HEK293 (cell line): ENCODE measurements around the gene APOC3.

Source experiments
- CTCF ChIA-PET: fragments of 350-600 bp; formaldehyde crosslinking; extraction: SDS; loops from one replicate; lab custom pipeline; 2021; ENCODE audit warnings: antibody characterized with exemption; lab: Yijun Ruan, JAX
- POLR2A ChIA-PET: fragments of 300-600 bp; formaldehyde crosslinking; extraction: SDS; loops from one replicate; lab custom pipeline; 2020; ENCODE audit warnings: antibody characterized with exemption, inconsistent platforms; lab: Yijun Ruan, JAX
- H3K27ac ChIP-seq: fragments of 200-500 bp; sonication (Bioruptor generic); 2 replicates; pipeline ENCODE4 v1.5.1; 2014; ENCODE audit warnings: low read depth, low read length, control low read depth, inconsistent platforms; ENCODE audit errors: extremely low read depth
- H3K36me3 ChIP-seq, 2 experiments: fragments of 200-500 bp in 1 of 2; sonication (Bioruptor generic) in 1 of 2; 1 replicate in 1 of 2; 2 replicates in 1 of 2; pipeline ENCODE4 v1.5.1; 2014 to 2017; ENCODE audit warnings: inconsistent platforms in 2 of 2, low read length in 2 of 2; ENCODE audit not compliant: control insufficient read depth in 2 of 2, insufficient read depth in 1 of 2
- H3K4me1 ChIP-seq: fragments of 200-500 bp; sonication (Bioruptor generic); 2 replicates; pipeline ENCODE4 v1.5.1; 2014; ENCODE audit warnings: mild to moderate bottlenecking, low read length, inconsistent platforms; ENCODE audit not compliant: control insufficient read depth, insufficient read depth
- H3K4me3 ChIP-seq: 2 replicates; pipeline ENCODE4 v1.5.1; 2011; ENCODE audit warnings: low read depth, mild to moderate bottlenecking, control low read depth, low read length, moderate library complexity
- H3K9me3 ChIP-seq: fragments of 200-500 bp; sonication (Bioruptor generic); 2 replicates; pipeline ENCODE4 v1.5.1; 2014; ENCODE audit warnings: low read depth, low read length, inconsistent platforms; ENCODE audit not compliant: control insufficient read depth, insufficient read depth
- BCL11A ChIP-seq: fragments of 450-650 bp; formaldehyde crosslinking; IDR thresholded peaks from 2 replicates; pipeline ENCODE4 v1.5.1; 2016; ENCODE audit warnings: low read depth, missing biosample characterization, missing genetic modification characterization
- GLIS1 ChIP-seq: fragments of 450-650 bp; formaldehyde crosslinking; IDR thresholded peaks from 2 replicates; pipeline ENCODE4 v1.5.1; 2016; ENCODE audit warnings: missing biosample characterization, missing genetic modification characterization
- KLF1 ChIP-seq: fragments of 450-650 bp; formaldehyde crosslinking; IDR thresholded peaks from 2 replicates; pipeline ENCODE4 v1.5.1; 2016; ENCODE audit warnings: missing biosample characterization, missing genetic modification characterization
- KLF10 ChIP-seq: fragments of 450-650 bp; IDR thresholded peaks from 2 replicates; pipeline ENCODE4 v1.5.1; 2018; ENCODE audit warnings: missing biosample characterization, mild to moderate bottlenecking, missing genetic modification characterization
- KLF9 ChIP-seq: fragments of 450-650 bp; formaldehyde crosslinking; IDR thresholded peaks from 2 replicates; pipeline ENCODE4 v1.5.1; 2016; ENCODE audit warnings: missing biosample characterization, missing genetic modification characterization, low read depth
- SALL2 ChIP-seq: fragments of 450-650 bp; formaldehyde crosslinking; IDR thresholded peaks from 2 replicates; pipeline ENCODE4 v1.5.0; 2017; ENCODE audit warnings: missing biosample characterization, mild to moderate bottlenecking, missing genetic modification characterization, borderline replicate concordance
- SCRT2 ChIP-seq: fragments of 450-650 bp; formaldehyde crosslinking; IDR thresholded peaks from 2 replicates; pipeline ENCODE4 v1.5.1; 2016; ENCODE audit warnings: missing biosample characterization, missing genetic modification characterization
- SP3 ChIP-seq: fragments of 450-650 bp; formaldehyde crosslinking; IDR thresholded peaks from 2 replicates; pipeline ENCODE4 v1.5.1; 2016; ENCODE audit warnings: missing biosample characterization, missing genetic modification characterization
- WT1 ChIP-seq: fragments of 450-650 bp; formaldehyde crosslinking; IDR thresholded peaks from 2 replicates; pipeline ENCODE4 v1.5.1; 2016; ENCODE audit warnings: missing biosample characterization, missing genetic modification characterization
- ZNF174 ChIP-seq: fragments of 450-650 bp; formaldehyde crosslinking; IDR thresholded peaks from 2 replicates; pipeline ENCODE4 v1.5.0; 2017; ENCODE audit warnings: missing biosample characterization, mild to moderate bottlenecking, missing genetic modification characterization
- ZNF175 ChIP-seq: fragments of 450-650 bp; formaldehyde crosslinking; IDR thresholded peaks from 2 replicates; pipeline ENCODE4 v1.5.1; 2016; ENCODE audit warnings: missing biosample characterization, missing genetic modification characterization
- ZNF214 ChIP-seq: fragments of 450-650 bp; formaldehyde crosslinking; IDR thresholded peaks from 2 replicates; pipeline ENCODE4 v1.5.1; 2017; ENCODE audit warnings: missing biosample characterization, mild to moderate bottlenecking, missing genetic modification characterization, borderline replicate concordance
- ZNF37A ChIP-seq: fragments of 450-650 bp; IDR thresholded peaks from 2 replicates; pipeline ENCODE4 v1.5.1; 2018; ENCODE audit warnings: missing biosample characterization, missing genetic modification characterization
- ZNF514 ChIP-seq: fragments of 450-650 bp; formaldehyde crosslinking; IDR thresholded peaks from 2 replicates; pipeline ENCODE4 v1.5.1; 2016; ENCODE audit warnings: missing biosample characterization, missing genetic modification characterization
- ZNF530 ChIP-seq: fragments of 450-650 bp; formaldehyde crosslinking; IDR thresholded peaks from 2 replicates; pipeline ENCODE4 v1.5.1; 2016; ENCODE audit warnings: low read depth, missing biosample characterization, missing genetic modification characterization
- ZNF621 ChIP-seq: fragments of 450-650 bp; formaldehyde crosslinking; IDR thresholded peaks from 2 replicates; pipeline ENCODE4 v1.5.1; 2017; ENCODE audit warnings: missing biosample characterization, missing genetic modification characterization
- ZNF654 ChIP-seq: fragments of 450-650 bp; formaldehyde crosslinking; IDR thresholded peaks from 2 replicates; pipeline ENCODE4 v1.5.1; 2016; ENCODE audit warnings: low read depth, missing biosample characterization, missing genetic modification characterization
- ZNF791 ChIP-seq: fragments of 450-650 bp; formaldehyde crosslinking; IDR thresholded peaks from 2 replicates; pipeline ENCODE4 v1.5.1; 2016; ENCODE audit warnings: missing biosample characterization, missing genetic modification characterization
- ZNF837 ChIP-seq: fragments of 450-650 bp; formaldehyde crosslinking; IDR thresholded peaks from 2 replicates; pipeline ENCODE4 v1.5.1; 2016; ENCODE audit warnings: missing biosample characterization, missing genetic modification characterization
- ZSCAN23 ChIP-seq: fragments of 450-650 bp; formaldehyde crosslinking; IDR thresholded peaks from 2 replicates; pipeline ENCODE4 v1.5.1; 2016; ENCODE audit warnings: missing biosample characterization, missing genetic modification characterization
- TF ChIP-seq, protein P1 (sequence below): fragments of 450-650 bp; formaldehyde crosslinking; conservative IDR thresholded peaks from 2 replicates; pipeline ENCODE4 v1.5.1; 2016; ENCODE audit warnings: low read depth, missing biosample characterization, missing genetic modification characterization
- TF ChIP-seq, protein P2 (sequence below): fragments of 450-650 bp; formaldehyde crosslinking; IDR thresholded peaks from 2 replicates; pipeline ENCODE4 v1.5.1; 2016; ENCODE audit warnings: missing biosample characterization, missing genetic modification characterization
- TF ChIP-seq, protein P3 (sequence below): fragments of 450-650 bp; formaldehyde crosslinking; IDR thresholded peaks from 2 replicates; pipeline ENCODE4 v1.5.1; 2017; ENCODE audit warnings: missing biosample characterization, mild to moderate bottlenecking, missing genetic modification characterization, moderate library complexity
- TF ChIP-seq, protein P4 (sequence below): fragments of 450-650 bp; formaldehyde crosslinking; IDR thresholded peaks from 2 replicates; pipeline ENCODE4 v1.5.1; 2016; ENCODE audit warnings: missing biosample characterization, missing genetic modification characterization
- TF ChIP-seq, protein P5 (sequence below): fragments of 450-650 bp; formaldehyde crosslinking; IDR thresholded peaks from 2 replicates; pipeline ENCODE4 v1.5.1; 2016; ENCODE audit warnings: missing biosample characterization, missing genetic modification characterization, low read depth

Gene APOC3

GRCh38 chr11:116865696-116866095 lies 36.0 kb downstream of the APOC3 start:
- TF ChIP-seq ZNF175 (tag by site-specific recombination) (no peak), SALL2 (tag by site-specific recombination) (no peak), ZSCAN23 (tag by site-specific recombination) (no peak), ZNF654 (no peak), ZNF214 (tag by site-specific recombination) (no peak), BCL11A (tag by site-specific recombination) (no peak), KLF1 (tag by site-specific recombination) (no peak), ZNF174 (no peak), ZNF621 (no peak), SCRT2 (no peak), ZNF530 (no peak), WT1 (tag by site-specific recombination) (no peak), ZNF791 (tag by site-specific recombination) (no peak), GLIS1 (no peak), ZNF514 (tag by site-specific recombination) (no peak)
- TF ChIP-seq, protein P1, sequence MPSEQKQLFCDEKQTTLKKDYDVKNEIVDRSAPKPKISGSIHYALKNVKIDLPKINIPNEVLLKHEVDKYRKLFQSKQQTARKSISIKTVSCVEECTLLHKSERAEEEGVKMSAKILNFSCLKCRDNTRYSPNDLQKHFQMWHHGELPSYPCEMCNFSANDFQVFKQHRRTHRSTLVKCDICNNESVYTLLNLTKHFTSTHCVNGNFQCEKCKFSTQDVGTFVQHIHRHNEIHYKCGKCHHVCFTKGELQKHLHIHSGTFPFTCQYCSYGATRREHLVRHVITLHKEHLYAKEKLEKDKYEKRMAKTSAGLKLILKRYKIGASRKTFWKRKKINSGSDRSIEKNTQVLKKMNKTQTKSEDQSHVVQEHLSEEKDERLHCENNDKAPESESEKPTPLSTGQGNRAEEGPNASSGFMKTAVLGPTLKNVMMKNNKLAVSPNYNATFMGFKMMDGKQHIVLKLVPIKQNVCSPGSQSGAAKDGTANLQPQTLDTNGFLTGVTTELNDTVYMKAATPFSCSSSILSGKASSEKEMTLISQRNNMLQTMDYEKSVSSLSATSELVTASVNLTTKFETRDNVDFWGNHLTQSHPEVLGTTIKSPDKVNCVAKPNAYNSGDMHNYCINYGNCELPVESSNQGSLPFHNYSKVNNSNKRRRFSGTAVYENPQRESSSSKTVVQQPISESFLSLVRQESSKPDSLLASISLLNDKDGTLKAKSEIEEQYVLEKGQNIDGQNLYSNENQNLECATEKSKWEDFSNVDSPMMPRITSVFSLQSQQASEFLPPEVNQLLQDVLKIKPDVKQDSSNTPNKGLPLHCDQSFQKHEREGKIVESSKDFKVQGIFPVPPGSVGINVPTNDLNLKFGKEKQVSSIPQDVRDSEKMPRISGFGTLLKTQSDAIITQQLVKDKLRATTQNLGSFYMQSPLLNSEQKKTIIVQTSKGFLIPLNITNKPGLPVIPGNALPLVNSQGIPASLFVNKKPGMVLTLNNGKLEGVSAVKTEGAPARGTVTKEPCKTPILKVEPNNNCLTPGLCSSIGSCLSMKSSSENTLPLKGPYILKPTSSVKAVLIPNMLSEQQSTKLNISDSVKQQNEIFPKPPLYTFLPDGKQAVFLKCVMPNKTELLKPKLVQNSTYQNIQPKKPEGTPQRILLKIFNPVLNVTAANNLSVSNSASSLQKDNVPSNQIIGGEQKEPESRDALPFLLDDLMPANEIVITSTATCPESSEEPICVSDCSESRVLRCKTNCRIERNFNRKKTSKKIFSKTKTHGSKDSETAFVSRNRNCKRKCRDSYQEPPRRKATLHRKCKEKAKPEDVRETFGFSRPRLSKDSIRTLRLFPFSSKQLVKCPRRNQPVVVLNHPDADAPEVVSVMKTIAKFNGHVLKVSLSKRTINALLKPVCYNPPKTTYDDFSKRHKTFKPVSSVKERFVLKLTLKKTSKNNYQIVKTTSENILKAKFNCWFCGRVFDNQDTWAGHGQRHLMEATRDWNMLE (tag by site-specific recombination), result no peak
- TF ChIP-seq, protein P2, sequence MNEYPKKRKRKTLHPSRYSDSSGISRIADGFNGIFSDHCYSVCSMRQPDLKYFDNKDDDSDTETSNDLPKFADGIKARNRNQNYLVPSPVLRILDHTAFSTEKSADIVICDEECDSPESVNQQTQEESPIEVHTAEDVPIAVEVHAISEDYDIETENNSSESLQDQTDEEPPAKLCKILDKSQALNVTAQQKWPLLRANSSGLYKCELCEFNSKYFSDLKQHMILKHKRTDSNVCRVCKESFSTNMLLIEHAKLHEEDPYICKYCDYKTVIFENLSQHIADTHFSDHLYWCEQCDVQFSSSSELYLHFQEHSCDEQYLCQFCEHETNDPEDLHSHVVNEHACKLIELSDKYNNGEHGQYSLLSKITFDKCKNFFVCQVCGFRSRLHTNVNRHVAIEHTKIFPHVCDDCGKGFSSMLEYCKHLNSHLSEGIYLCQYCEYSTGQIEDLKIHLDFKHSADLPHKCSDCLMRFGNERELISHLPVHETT, result no peak
- TF ChIP-seq, protein P3, sequence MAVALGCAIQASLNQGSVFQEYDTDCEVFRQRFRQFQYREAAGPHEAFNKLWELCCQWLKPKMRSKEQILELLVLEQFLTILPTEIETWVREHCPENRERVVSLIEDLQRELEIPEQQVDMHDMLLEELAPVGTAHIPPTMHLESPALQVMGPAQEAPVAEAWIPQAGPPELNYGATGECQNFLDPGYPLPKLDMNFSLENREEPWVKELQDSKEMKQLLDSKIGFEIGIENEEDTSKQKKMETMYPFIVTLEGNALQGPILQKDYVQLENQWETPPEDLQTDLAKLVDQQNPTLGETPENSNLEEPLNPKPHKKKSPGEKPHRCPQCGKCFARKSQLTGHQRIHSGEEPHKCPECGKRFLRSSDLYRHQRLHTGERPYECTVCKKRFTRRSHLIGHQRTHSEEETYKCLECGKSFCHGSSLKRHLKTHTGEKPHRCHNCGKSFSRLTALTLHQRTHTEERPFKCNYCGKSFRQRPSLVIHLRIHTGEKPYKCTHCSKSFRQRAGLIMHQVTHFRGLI (tag by site-specific recombination), result no peak
- peaks cover 0 to 97% of the 10 kb centered on the region in 2 experiments; a peak in 2 of 3 replicates for H3K36me3 ChIP-seq
- H3K4me1 ChIP-seq, result no peaks in the 10 kb centered on the region
- no peak overlapping the region for H3K4me3 ChIP-seq
- CTCF ChIA-PET, result interaction anchor here (1.3 kb wide), 1 partner anchor 15 kb away, joined by 3 read pairs; no protein-coding TSS in a partner anchor
- H3K9me3 ChIP-seq, result no peaks in the 10 kb centered on the region
- POLR2A ChIA-PET, result no interaction called here
- H3K27ac ChIP-seq, result no peak overlapping the region

GRCh38 chr11:116866804-116867455 lies 37.2 kb downstream of the APOC3 start:
- CTCF ChIA-PET, result no interaction called here
- POLR2A ChIA-PET, result interaction anchor here (0.6 kb wide), 1 partner anchor 429 kb away, joined by 5 read pairs; no protein-coding TSS in a partner anchor
- H3K4me1 ChIP-seq, result no peaks in the 10 kb centered on the region
- H3K36me3 ChIP-seq, result peaks cover 0 to 97% of the 10 kb centered on the region in 2 experiments; a peak in 2 of 3 replicates
- no peak overlapping the region for H3K4me3 ChIP-seq
- H3K27ac ChIP-seq, result no peak overlapping the region
- H3K9me3 ChIP-seq, result no peaks in the 10 kb centered on the region
- TF ChIP-seq, protein P4, sequence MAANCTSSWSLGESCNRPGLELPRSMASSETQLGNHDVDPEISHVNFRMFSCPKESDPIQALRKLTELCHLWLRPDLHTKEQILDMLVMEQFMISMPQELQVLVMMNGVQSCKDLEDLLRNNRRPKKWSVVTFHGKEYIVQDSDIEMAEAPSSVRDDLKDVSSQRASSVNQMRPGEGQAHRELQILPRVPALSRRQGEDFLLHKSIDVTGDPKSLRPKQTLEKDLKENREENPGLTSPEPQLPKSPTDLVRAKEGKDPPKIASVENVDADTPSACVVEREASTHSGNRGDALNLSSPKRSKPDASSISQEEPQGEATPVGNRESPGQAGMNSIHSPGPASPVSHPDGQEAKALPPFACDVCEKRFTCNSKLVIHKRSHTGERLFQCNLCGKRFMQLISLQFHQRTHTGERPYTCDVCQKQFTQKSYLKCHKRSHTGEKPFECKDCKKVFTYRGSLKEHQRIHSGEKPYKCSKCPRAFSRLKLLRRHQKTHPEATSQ (tag by site-specific recombination), result no peak
- TF ChIP-seq KLF9 (no peak), SP3 (no peak), ZNF837 (tag by site-specific recombination) (no peak), ZNF37A (tag by site-specific recombination) (no peak), KLF10 (no peak)
- TF ChIP-seq, protein P5, sequence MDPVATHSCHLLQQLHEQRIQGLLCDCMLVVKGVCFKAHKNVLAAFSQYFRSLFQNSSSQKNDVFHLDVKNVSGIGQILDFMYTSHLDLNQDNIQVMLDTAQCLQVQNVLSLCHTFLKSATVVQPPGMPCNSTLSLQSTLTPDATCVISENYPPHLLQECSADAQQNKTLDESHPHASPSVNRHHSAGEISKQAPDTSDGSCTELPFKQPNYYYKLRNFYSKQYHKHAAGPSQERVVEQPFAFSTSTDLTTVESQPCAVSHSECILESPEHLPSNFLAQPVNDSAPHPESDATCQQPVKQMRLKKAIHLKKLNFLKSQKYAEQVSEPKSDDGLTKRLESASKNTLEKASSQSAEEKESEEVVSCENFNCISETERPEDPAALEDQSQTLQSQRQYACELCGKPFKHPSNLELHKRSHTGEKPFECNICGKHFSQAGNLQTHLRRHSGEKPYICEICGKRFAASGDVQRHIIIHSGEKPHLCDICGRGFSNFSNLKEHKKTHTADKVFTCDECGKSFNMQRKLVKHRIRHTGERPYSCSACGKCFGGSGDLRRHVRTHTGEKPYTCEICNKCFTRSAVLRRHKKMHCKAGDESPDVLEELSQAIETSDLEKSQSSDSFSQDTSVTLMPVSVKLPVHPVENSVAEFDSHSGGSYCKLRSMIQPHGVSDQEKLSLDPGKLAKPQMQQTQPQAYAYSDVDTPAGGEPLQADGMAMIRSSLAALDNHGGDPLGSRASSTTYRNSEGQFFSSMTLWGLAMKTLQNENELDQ (tag by site-specific recombination), result no peak
